Suprapubic skin (tissue), 4 donors: ENCODE measurements around the gene QDPR. TPM values are rescaled to one million over a fixed set of nuclear protein-coding genes. Genes with fewer than 3 reads are reported as not detected.

Source experiments
- DNase-seq, 2 donors: peaks; one replicate each; pipeline ENCODE4 v3.0.0-alpha.2; 2019; ENCODE audit warnings: low spot score in 2 of 2
- H3K27ac ChIP-seq: fragments of 200-600 bp; sonication (generic); one replicate; pipeline ENCODE4 v1.5.1; 2019
- H3K27me3 ChIP-seq: fragments of 200-600 bp; sonication (generic); one replicate; pipeline ENCODE4 v1.5.1; 2019
- H3K36me3 ChIP-seq: fragments of 200-600 bp; sonication (generic); one replicate; pipeline ENCODE4 v1.5.1; 2019
- H3K4me1 ChIP-seq: fragments of 200-600 bp; sonication (generic); one replicate; pipeline ENCODE4 v1.5.1; 2019
- H3K4me3 ChIP-seq: fragments of 200-600 bp; sonication (generic); one replicate; pipeline ENCODE4 v1.5.1; 2019; ENCODE audit warnings: mild to moderate bottlenecking
- H3K9me3 ChIP-seq: fragments of 200-600 bp; sonication (generic); one replicate; pipeline ENCODE4 v1.5.1; 2019
- EP300 ChIP-seq: sonication (generic); formaldehyde crosslinking; IDR thresholded peaks from one replicate; pipeline ENCODE4 v1.6.1; 2017; ENCODE audit warnings: antibody characterized with exemption
- POLR2A ChIP-seq, 2 donors: fragments of 450-650 bp; IDR thresholded peaks; one replicate each; pipeline ENCODE4 v1.6.1; 2017; ENCODE audit warnings: antibody characterized with exemption in 2 of 2, mild to moderate bottlenecking in 2 of 2, moderate library complexity in 2 of 2
- POLR2AphosphoS5 ChIP-seq, 3 donors: sonication (generic); formaldehyde crosslinking; IDR thresholded peaks; one replicate each; pipeline ENCODE4 v1.6.1; 2017; ENCODE audit warnings: antibody characterized with exemption in 3 of 3
- WGBS: methylation state at CpG from one replicate; pipeline ENCODE4 v1.1.5; 2018; 5-methylcytosine and 5-hydroxymethylcytosine counted together
- total RNA-seq, 4 donors: library from RNA; depleted of rRNA; stranded (reverse); fragments of >200 nt; gene quantifications; one replicate each; pipeline ENCODE4 v1.1.0, GENCODE V29; 2016
- TF ChIP-seq, protein P1 (sequence below), 2 donors: fragments of 200-600 bp in 1 of 2; fragments of 450-650 bp in 1 of 2; sonication (generic) in 1 of 2; IDR thresholded peaks; one replicate each; pipeline ENCODE4 v1.5.1; 2016 to 2019; ENCODE audit warnings: antibody characterized with exemption in 2 of 2, mild to moderate bottlenecking in 1 of 2, moderate library complexity in 1 of 2

QDPR gene
- total RNA-seq, 4 donors from 2014 or later, result 5.1 to 15.7 (median 9.5) TPM

DNA sequence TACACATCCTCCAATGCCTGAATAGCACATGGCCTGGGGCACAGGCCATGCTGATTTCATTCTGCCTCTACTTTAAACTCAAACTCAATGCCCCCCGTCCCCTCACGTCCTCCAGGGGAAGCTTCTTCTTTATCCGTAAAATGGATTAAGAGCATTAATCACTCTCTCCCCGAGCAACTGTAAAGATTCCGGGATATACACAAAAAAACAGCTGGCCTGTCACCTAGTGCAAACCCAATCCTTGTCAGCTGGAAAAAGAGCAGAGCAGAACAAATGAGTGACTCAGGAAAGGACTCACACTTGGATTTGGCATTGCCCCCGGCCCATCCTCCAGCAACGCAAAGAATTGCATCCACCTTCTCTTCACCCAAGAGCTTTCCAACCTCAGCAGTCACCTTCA lies 7.8 kb downstream of the QDPR start:
- TF ChIP-seq, protein P1, sequence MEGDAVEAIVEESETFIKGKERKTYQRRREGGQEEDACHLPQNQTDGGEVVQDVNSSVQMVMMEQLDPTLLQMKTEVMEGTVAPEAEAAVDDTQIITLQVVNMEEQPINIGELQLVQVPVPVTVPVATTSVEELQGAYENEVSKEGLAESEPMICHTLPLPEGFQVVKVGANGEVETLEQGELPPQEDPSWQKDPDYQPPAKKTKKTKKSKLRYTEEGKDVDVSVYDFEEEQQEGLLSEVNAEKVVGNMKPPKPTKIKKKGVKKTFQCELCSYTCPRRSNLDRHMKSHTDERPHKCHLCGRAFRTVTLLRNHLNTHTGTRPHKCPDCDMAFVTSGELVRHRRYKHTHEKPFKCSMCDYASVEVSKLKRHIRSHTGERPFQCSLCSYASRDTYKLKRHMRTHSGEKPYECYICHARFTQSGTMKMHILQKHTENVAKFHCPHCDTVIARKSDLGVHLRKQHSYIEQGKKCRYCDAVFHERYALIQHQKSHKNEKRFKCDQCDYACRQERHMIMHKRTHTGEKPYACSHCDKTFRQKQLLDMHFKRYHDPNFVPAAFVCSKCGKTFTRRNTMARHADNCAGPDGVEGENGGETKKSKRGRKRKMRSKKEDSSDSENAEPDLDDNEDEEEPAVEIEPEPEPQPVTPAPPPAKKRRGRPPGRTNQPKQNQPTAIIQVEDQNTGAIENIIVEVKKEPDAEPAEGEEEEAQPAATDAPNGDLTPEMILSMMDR (IDR thresholded peaks at IDR 0.05), result no peak
- no peak for TF ChIP-seq POLR2AphosphoS5 (IDR thresholded peaks at IDR 0.05)
- no peak for TF ChIP-seq EP300
- TF ChIP-seq POLR2A (IDR thresholded peaks at IDR 0.05), result no peak
- DNase-seq, result no peak
- Histone ChIP-seq H3K27ac (no peak overlapping the region), H3K4me1 (no peaks in the 10 kb centered on the region), H3K9me3 (no peaks in the 10 kb centered on the region), H3K27me3 (no peaks in the 10 kb centered on the region), H3K36me3 (peaks cover 47% of the 10 kb centered on the region), H3K4me3 (no peak overlapping the region)
- 85% methylated on average over 7 of the region's 7 CpGs for WGBS

DNA sequence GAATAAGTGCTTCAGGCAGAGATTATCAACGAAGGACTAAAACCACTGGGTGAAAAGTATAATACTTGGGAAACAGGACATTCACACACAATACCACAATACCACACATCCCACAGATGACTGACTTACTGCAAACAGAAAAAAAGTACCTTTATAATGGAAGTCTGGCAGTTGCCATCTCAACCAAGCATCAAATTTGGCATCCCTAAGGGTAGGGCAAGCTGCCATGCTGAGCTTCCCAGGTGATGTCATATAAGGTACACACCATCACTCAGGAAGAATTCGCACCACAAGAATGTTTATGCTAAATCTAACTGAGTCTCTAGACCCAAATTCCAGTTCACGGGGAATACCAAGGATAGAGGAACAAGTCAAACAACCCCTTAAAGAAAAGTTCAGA lies 9.1 kb downstream of the QDPR start:
- no peak overlapping the region for H3K27ac ChIP-seq
- H3K36me3 ChIP-seq, result peaks cover 50% of the 10 kb centered on the region
- no peak overlapping the region for H3K4me3 ChIP-seq
- H3K27me3 ChIP-seq, result no peaks in the 10 kb centered on the region
- H3K9me3 ChIP-seq, result no peaks in the 10 kb centered on the region
- no peak for TF ChIP-seq EP300
- WGBS, result 61% methylated on average over 3 of the region's 3 CpGs
- H3K4me1 ChIP-seq, result no peaks in the 10 kb centered on the region
- DNase-seq, result no peak

DNA sequence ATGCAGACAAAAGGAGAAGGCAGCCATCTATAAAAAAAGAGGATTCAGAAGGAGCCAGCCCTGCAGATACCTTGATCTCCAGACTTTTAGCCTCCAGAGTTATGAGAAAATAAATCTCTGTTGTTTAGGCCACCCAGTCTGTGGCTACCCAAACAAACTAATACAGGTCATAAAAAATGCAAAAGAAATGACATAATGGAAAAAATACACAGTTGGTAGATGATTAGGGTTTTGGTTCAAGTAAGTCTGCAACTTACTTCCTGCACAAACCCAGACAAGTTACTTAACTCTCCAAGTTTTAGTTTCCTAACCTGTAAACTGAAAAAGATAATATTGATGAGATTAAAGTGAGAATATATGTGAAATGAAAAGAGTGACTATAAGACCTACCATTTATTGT lies 11.3 kb downstream of the QDPR start:
- Histone ChIP-seq H3K27me3 (no peaks in the 10 kb centered on the region), H3K36me3 (peaks cover 44% of the 10 kb centered on the region), H3K4me3 (no peak overlapping the region), H3K4me1 (no peaks in the 10 kb centered on the region), H3K27ac (no peak overlapping the region), H3K9me3 (no peaks in the 10 kb centered on the region)
- DNase-seq, result no peak
- no peak for TF ChIP-seq POLR2A (IDR thresholded peaks at IDR 0.05)
- no peak for TF ChIP-seq EP300
- no peak for TF ChIP-seq POLR2AphosphoS5 (IDR thresholded peaks at IDR 0.05)
- TF ChIP-seq, protein P1 (IDR thresholded peaks at IDR 0.05), result no peak

DNA sequence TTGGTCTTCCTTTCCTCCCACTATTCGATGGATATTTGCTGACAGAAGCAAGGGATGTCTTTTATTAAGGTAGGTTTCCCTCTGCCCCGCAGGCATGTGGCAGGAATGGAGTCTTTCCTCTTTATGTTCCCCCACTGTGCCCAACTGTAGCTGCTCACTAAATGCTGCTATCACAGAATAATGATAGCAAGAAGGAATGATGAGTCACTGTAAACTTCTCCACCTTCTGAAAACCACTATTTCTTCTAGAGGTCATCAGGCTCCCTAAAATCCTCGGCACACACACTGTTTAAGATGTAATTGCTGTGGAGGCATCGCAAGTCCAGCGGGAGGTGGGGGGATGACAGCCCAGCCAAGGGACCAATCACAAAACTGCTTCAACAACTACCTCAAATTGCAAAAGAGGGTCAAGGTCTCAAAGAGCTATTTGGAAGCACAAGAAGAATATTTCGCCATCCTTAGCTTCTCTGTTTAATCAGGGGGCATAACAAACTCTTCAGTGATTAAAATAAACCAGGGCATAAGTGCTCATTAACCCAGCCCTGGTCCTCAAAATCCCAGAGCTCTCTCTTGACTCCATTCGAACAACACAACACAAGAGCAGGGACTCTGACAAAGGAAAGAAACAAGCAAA lies 13.9 kb downstream of the QDPR start:
- peaks cover 36% of the 10 kb centered on the region for H3K36me3 ChIP-seq

DNA sequence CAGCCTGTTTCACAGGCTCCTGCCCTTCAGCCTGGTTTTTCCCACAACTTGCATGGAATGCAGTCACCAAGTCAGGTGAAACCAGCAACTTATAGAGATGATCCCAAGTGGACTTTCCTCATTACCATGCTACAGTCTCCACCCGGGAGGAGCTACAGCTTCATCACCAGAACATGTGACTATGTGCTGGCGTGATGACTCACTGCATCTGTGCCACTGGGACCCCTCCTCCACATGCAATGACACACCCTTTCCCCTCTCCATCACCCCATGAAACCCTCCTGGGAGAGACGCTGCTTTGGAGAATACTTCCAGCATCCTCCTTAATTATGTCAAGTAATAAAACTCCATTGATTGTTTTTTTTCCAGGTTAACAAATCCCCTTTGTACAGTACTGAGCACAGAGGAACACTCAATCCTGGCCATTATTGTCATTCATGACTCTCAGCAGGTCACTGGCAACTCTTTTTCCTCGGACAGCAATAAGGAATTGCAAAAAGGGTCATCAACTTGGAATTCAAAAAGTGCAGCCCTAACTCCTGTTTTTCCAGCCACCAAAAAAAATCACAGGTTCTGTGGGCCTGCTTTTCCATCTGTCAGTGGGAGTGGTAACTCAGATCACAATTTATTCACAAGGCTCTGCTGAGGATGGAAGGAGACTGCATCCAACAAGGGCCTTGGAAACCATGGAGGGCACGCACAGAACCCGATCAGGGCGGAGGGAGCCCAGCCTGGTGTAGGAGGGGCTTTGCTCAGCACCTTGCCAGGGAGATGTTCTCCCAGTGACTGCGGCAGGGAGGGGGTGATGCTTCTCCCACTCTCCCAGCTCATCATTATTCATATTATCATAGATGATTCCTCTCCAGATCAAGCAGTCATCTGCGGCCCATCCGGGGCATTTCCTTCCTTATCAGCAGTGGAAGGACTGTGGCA lies 17.4 kb downstream of the QDPR start:
- peaks cover 24% of the 10 kb centered on the region for H3K36me3 ChIP-seq
- no peak overlapping the region for H3K27ac ChIP-seq
- H3K4me3 ChIP-seq, result no peak overlapping the region
- TF ChIP-seq EP300 (no peak), POLR2AphosphoS5 (IDR thresholded peaks at IDR 0.05) (no peak), POLR2A (IDR thresholded peaks at IDR 0.05) (no peak)
- TF ChIP-seq, protein P1 (IDR thresholded peaks at IDR 0.05), result no peak
- H3K4me1 ChIP-seq, result no peaks in the 10 kb centered on the region
- H3K9me3 ChIP-seq, result no peaks in the 10 kb centered on the region
- H3K27me3 ChIP-seq, result no peaks in the 10 kb centered on the region
- no peak for DNase-seq
- WGBS, result 66% methylated on average over 10 of the region's 10 CpGs

More for the DNA sequence above, 13.9 kb downstream of the QDPR start:
- no peaks in the 10 kb centered on the region for H3K27me3 ChIP-seq
- no peak for DNase-seq
- TF ChIP-seq POLR2A (IDR thresholded peaks at IDR 0.05), result no peak
- TF ChIP-seq, protein P1 (IDR thresholded peaks at IDR 0.05), result no peak
- TF ChIP-seq POLR2AphosphoS5 (IDR thresholded peaks at IDR 0.05), result no peak
- TF ChIP-seq EP300, result no peak
- 85% methylated on average over 7 of the region's 7 CpGs for WGBS
- H3K9me3 ChIP-seq, result no peaks in the 10 kb centered on the region
- H3K4me1 ChIP-seq, result no peaks in the 10 kb centered on the region
- no peak overlapping the region for H3K27ac ChIP-seq
- H3K4me3 ChIP-seq, result no peak overlapping the region
